ENCODE data around the gene TLE2.
"Not testable (repeated sequence)": the region's sequence is repeated elsewhere in the genome, so short reads cannot be mapped to it uniquely, and the experiment has no call there.

Gene TLE2

DNA sequence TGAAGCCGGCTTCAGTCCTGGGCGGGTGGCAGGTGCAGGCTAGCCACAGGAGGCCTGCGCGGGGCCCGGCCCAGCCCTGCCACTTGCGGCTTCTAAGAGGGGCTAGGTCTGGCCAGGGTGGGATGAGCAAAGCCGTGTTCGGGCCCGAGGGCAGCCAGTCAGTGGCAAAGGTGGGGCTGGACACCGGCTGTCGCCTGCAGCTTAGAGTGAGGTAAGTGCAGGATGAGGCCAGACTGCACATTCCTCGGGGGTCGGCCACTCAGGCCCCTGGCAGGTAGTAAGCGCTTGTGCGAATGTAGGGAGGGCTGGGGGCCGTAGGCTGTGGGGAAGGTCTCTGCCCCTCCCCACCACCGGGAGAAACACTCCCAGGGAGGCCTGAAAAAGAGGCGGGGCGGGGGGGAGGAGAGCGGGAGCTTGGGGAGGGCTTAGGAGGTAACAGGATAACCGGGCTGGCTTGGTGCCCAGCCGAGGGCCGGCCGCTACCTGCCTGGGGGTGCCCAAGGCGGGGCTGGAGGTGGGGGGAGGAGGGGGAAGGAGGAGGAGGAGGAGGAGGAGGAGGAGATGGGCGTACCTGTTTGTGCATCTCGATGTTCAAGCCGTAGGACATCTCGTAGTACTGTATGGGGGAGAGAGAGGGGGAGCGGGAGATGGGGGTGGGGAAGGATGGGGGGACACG, 26.8 kb upstream of the TLE2 start:
- no peak for DNase-seq (ENCODE audit: low read depth in 2 of 2)

DNA sequence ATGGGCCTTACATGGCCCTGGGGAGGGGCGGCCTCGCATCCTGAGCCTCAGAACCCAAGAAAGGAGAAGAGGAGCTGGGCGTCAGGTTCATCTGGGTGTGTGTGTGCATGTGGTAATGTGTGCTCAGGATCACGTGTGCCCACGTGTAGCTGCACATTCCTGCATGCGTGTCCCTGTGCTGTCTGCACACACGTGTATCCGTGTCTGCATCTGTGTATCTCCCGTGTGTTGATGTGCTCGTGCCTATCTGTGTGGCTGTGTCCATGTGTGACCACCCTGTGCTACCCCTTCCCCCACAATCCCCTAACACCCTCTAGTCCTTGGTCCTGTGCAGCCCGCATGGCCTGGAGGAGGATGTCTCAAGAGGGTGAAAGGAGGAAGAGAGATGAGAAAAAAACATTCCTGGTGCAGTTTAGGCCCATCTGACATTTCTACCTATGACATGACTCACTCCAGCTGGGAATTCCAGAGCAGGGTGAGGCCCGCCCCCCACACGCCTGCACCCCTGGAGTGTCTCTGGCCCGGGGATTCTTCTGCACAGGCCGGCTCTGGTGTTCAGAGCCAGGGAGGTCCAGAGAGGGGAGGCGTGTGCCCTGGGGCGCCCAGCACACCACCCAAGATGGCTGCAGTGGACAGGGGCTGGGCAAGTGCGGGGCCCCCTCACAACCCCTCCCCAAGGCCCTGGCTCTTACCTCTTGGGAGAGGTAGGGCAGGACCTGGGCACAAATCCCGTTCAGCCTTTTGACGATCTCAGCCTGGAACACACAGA, 26.1 kb upstream of the TLE2 start:
- DNase-seq (ENCODE audit: low read depth in 2 of 2): no peak

DNA sequence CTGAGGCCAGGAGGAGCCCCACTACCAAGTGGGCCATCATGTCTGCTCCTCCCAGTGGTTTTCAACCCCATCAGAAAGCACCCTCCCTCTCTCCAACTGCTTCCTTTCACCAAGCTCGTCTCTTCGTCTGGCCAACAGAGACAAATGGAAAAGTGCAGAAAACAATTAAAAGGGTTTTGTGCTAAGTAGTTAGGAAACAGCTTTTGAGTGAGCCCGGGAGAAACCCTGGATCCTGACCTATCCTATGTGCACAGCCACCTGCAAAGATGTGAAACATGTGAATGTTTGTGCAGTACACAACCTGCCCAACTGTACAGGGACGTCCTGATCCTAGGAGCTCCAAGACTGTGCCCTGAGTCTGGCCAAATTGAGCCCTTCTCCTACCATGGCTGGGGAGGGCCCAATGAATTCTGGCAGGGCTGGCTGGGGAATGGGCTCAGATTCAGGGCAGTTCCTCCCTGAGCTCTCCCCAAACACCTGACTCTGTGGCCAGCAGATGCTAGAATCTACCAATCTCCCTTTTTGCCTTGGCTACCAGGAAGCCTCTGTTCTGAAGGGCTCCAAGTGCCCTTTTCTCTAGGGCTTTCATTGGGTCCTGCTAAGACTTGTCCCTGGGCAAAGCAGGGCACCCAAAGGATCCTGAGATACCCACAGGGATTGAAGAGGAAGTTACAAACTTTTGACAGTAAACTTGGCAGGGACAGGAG, 25.3 kb upstream of the TLE2 start:
- DNase-seq (ENCODE audit: low read depth in 2 of 2): no peak

GRCh38 chr19:3053780-3054179, 24.7 kb upstream of the TLE2 start:
- DNase-seq (ENCODE audit: low read depth in 2 of 2): no peak

DNA sequence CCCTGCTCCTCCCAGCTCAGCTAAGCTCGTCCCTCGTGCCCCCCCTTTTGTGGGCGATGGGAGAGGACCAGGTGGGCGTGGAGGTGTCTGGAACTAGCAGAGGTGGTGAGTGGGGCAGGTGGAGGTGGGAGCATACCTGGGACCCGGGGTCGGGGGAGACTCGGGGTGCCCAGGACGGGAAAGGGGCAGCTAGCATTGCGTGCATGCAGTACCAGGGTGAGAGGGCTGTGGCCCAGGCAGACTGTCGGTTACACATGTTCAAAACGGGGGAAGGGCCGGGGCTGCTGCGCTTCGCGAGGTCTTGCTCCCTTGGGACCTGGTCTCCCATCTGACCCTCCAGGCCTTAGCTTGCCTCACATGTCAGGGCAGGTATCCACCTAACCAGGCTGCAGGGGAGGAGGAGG, 24.1 kb upstream of the TLE2 start:
- DNase-seq (ENCODE audit: low read depth in 2 of 2): no peak

DNA sequence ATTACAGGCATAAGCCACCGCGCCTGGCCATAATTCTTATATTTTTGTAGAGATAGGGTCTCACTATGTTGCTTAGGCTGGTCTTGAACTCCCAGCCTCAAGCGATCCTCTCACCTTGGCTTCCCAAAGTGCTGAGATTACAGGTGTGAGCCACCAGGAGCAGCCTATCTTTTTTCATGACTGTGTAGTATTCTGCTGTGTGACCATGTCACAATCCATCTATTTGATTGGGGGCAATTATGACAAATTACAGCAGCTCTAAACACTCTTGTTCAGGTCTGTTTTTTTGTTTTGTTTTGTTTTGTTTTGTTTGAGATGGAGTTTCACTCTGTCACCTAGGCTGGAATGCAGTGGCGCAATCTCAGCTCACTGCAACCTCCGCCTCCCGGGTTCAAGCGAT, 20.9 kb upstream of the TLE2 start:
- not testable (repeated sequence) for DNase-seq (ENCODE audit: low read depth in 2 of 2)

- DNase-seq (ENCODE audit: low read depth in 2 of 2): no peak
Measured at GRCh38 chr19:3049089-3049488, 20.0 kb upstream of the TLE2 start.

- DNase-seq (ENCODE audit: low read depth in 2 of 2): no peak
Measured at GRCh38 chr19:3048190-3048533, 19.1 kb upstream of the TLE2 start.

DNA sequence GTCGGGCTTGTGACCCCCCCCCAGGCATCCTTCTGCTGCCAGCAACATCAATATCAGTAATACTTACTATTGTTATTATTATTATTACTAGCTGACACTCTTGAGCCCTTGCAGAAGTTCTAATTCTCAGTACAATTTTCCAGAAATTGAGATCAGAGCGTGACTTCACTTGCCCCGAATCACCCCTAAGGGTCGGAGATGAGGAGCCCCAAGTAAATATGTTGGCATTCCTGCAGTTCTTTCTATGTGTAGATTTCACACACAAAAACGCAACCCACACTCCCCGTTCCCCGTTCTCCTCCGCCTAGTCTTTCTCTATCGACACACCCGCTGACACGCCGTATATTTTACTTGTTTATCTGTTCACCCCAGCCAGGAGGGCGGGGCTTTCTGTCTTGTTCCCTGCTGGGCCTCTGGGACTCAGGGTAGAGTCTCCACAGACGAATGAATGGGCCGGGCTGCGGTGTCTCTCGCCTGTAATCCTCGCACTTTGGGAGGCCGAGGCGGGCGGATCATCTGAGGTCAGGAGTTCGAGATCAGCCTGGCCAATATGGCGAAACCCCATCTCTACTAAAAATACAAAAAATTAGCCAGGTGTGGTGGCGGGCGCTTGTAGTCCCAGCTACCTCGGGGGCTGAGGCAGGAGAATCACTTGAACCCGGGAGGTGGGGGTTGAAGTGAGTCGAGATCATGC, 18.6 kb upstream of the TLE2 start:
- peak; percentile 60 to 62 for DNase-seq (ENCODE audit: low read depth in 2 of 2)

DNA sequence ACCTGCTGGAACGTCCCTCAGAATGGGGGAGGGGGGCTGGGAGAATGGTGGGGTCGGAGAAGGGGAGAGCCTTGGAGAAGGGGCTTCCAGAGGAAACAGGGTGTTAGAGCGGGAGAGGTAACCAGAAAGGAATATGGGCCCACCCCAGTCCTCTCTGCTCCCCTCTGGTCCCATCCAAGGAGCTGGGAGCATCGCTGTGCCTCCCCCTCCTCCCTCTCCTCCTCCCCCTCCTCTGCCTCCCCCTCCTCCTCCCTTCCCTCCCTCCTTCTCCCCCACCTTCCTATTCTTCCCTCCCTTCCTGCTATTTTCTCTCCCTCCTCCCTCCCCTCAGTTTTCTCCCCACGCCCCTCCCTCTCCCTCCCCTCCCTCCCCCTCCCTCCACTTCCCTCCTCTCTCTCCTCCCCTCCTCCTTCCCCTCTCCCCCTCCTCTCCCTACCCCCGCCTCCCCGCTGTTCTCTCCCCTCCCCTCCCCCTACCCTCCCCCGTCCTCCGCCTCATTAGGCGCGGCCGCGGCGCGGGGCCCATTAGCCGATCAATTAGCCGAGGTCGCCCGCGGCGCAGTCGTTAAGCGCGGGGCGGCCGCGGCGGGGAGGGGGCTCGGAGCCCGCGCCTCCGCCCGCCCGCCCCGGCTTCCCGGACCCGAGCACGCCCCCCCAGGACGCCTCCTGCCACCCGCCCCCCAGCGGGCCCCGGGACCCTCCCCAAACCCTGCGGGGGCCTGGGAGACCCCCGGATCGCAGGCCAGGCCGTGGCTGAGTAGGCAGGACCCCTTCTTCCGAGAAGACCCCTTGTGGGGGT, 17.8 kb upstream of the TLE2 start:
- DNase-seq (ENCODE audit: low read depth in 2 of 2): no peak

DNA sequence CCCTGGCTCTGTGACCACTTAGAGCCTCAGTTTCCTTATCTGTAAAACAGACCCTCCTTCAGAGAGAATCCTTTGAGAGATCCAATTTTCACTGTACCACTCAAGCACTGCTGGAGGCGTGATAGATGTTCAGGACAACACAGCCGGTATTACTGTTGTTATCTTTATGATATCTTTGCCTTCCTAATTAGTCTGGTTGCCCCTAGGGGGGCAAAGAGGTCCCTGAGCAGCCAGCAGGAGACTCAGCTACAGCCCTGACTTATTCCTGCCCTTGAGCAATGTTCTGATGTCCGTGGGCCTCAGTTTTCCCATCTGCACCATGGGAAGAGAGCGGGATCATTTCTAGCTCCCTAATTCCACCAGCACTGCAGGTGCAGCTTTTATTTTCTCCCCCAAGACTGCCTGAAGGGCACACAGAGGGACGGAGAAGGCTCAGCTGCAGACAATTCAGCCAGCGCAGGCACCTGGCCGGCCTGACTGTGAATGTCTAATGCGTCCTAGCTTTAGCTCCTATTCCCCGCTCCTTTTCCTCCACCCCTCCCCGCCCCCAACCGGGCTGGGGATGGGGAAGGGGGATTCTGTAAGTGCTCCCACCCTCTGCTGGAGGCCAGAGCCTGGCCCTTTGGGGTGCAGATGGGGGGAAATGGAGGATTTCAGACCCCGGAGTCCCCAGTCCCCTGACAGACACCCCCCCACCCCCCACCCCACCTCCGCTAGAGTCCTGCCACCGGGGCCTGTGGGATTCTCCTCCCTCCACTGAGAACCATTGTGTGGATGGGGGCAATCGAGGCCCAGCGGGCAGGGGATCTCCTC, 17.0 kb upstream of the TLE2 start:
- DNase-seq (ENCODE audit: low read depth in 2 of 2): no peak

DNA sequence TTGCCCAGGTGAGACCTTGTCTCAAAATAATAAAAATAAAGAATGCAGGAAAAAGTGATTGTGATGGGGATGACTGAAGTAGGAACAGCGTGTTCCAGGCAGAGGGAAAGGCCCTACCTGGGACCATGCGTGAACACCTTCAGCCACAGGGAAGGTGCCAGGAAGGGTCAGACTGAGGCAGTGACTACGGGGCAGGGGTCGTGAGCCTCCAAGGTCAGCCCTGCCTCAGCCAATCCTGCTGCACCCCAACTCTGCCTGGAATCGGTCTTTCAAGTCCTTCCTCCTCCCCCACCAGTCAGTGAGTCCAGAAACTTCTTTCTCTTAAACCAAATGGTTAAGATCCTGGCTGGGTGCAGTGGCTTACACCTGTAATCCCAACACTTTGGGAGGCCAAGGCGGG, 16.1 kb upstream of the TLE2 start:
- no peak for DNase-seq (ENCODE audit: low read depth in 2 of 2)

DNA sequence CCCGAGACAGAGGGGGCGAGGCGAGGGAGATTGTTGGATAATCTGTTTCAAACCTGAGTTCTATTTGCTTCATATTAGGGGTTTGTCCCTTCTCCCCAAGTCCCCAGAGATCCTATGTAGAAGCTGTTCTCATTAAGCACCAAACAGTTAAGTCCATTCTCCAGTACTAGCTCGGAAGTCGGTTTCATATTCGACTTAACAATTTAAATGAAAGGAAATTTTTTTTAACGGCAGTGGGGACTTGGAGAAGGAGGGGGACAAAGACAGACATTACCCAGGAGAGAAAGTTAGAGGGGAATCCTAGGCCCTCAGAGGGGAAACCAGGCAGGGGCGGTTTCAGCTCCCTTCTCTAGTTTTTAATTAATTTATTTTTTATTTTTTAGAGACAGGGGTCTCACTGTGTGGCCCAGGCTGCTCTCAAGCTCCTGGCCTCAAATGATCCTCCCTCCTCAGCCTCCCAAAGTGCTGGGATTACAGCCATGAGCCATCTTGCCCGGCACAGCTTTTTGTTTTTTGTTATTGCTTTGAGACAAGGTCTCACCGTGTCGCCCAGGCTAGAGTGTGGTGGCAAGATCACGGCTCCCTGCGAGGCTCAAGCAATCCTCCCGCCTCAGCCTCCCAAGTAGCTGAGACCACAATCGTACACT, 13.7 kb upstream of the TLE2 start:
- no peak for DNase-seq (ENCODE audit: low read depth in 2 of 2)

DNA sequence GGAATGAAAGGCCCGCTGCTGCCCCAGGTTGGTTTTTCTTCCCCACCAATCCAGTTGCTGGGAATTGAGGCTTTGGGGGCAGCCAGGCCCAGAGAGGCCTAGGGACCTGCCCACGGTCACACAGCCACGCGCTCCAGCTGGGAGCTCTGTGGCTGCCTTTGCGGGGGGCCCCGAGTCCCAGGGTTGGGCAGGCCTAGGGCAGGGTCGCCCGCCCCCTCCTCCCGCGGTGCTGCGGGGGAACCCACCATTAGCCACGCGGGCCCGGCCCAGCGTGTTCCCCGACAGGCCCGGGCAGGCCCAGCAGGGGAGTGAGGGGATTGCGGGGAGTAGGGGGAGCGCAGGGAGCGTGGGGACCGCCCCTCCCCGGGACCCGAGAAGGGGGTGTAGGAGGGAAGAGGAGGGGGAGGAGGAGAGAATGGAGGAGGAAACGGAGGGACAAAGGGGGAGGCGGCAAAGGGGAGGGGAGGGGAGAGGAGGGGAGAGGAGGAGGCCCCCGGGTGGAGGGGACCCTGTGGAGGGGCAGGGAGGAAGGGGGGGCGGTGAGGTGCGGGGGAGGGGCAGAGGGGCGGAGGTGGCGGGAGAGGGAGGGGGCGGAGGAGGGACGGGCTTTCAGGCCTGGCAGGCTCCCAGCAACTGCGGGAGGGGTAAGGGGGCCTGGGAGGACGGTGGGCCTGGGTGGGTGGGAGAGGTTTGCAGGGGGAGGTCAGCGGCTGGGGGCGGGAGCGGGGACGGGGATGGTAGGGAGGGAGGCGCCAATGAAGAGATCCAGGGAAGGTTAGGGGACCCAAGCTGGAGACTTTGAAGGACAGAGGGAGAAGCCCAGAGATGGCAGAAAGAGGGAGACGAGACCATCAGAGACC, 12.9 kb upstream of the TLE2 start:
- no peak for DNase-seq (ENCODE audit: low read depth in 2 of 2)

GRCh38 chr19:3041327-3041726, 12.2 kb upstream of the TLE2 start:
- no peak for DNase-seq (ENCODE audit: low read depth in 2 of 2)

DNA sequence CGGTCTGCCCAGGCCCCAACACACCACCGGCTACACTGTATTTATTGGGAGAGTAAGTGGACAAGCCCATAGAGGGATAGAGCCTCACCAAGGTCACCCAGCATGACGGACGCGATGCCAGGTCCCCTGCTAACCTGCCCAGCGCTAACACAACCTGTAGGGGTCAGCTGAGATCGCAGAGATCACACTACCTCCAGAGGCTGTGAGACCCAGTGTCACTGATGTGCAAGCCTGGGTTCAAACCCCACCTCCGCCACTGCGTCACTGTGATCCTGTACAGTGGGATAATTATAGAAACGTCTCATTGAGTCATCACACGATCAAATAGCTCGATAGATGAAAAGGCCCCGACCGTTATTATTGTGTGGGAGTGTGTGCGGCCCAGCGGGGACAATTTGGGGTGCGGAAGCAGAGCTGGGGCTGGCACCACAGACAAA, 10.6 kb upstream of the TLE2 start:
- no peak for DNase-seq (ENCODE audit: low read depth in 2 of 2)

DNA sequence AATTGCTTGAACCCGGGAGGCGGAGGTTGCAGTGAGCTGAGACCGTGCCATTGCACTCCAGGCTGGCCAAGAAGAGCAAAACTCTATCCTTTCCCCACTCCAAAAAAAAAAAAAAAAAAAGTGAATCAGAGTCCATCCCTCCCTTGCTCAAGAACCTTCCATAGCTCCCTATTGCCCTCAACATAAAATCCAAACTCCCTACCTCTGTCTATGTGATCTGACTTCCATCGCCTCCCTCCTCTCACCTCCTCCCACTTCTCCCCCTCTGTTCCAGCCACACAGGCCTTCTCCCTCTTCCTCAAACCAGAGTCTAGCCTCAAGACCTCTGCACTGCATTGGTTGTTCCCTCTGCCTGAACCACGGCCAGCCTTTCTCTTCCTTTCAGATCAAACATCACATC, 10.0 kb upstream of the TLE2 start:
- no peak for DNase-seq (ENCODE audit: low read depth in 2 of 2)

GRCh38 chr19:3038214-3038613, 9.1 kb upstream of the TLE2 start:
- no peak for DNase-seq (ENCODE audit: low read depth in 2 of 2)

DNA sequence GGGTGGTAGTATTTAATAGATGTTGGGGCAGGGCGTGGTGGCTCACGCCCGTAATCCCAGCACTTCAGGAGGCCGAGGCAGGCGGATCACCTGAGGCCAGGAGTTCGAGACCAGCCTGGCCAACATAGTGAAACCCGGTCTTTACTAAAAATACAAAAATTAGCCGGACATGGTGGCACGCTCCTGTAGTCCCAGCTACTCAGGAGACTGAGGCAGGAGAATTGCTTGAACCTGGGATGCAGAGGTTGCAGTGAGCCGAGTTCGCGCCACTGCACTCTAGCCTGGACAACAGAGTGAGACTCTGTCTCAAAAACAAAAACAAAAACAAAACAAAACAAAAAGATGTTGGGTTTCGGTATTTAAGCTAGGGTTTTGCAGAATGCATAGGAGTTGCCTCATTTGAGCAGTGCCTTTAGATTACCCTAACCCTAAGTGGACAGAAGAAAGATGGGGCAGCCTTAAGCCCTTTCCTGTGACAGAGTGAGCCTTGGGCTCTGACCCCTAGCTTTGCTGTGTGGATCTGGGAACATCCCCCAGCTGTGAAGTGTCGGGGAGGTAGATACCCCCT, 8.0 kb upstream of the TLE2 start:
- not testable (repeated sequence) for DNase-seq (ENCODE audit: low read depth in 2 of 2)

Measured in fibroblast of skin of left biceps (primary cell).